Stimulated activated CD8-positive, alpha-beta memory T cell treated with anti-CD3 and anti-CD28 coated beads, Interleukin-15, amount 100 ng/mL, for 1 hour (primary cell): ENCODE data around the gene GALNT2.

Source experiments
- DNase-seq: peaks from one replicate; pipeline ENCODE4 v3.0.0-alpha.2; 2020; ENCODE audit warnings: low read depth

Gene GALNT2

GRCh38 chr1:230129341-230129740, 62.3 kb downstream of the GALNT2 start:
- DNase-seq: no peak

- no peak for DNase-seq
These were observed 63.3 kb downstream of the GALNT2 start for GRCh38 chr1:230130172-230130944.

GRCh38 chr1:230131457-230131856, 64.4 kb downstream of the GALNT2 start:
- DNase-seq: no peak

GRCh38 chr1:230132758-230133157, 65.7 kb downstream of the GALNT2 start:
- no peak for DNase-seq

- no peak for DNase-seq
These were observed 68.7 kb downstream of the GALNT2 start for GRCh38 chr1:230135726-230136125.

- no peak for DNase-seq
These were observed 69.7 kb downstream of the GALNT2 start for GRCh38 chr1:230136453-230137336.

GRCh38 chr1:230137337-230137815, 70.3 kb downstream of the GALNT2 start:
- DNase-seq: no peak

GRCh38 chr1:230138561-230139239, 71.7 kb downstream of the GALNT2 start:
- DNase-seq: no peak

GRCh38 chr1:230139315-230139714, 72.3 kb downstream of the GALNT2 start:
- no peak for DNase-seq

- no peak for DNase-seq
These were observed 72.7 kb downstream of the GALNT2 start for GRCh38 chr1:230139741-230140140.

- no peak for DNase-seq
These were observed 73.4 kb downstream of the GALNT2 start for GRCh38 chr1:230140221-230141020.

- no peak for DNase-seq
These were observed 74.1 kb downstream of the GALNT2 start for GRCh38 chr1:230141021-230141648.

GRCh38 chr1:230141797-230142607, 75.0 kb downstream of the GALNT2 start:
- no peak for DNase-seq

- DNase-seq: no peak
These were observed 75.7 kb downstream of the GALNT2 start for GRCh38 chr1:230142608-230143210.

GRCh38 chr1:230143534-230143933, 76.5 kb downstream of the GALNT2 start:
- DNase-seq: no peak

- no peak for DNase-seq
These were observed 77.1 kb downstream of the GALNT2 start for GRCh38 chr1:230144010-230144614.

- DNase-seq: no peak
These were observed 77.9 kb downstream of the GALNT2 start for GRCh38 chr1:230144758-230145504.

GRCh38 chr1:230145505-230145899, 78.5 kb downstream of the GALNT2 start:
- no peak for DNase-seq
